NK-92 treated with Interleukin-12 subunit alpha and Interleukin-12 subunit beta, amount 100 ng/mL, for 24 hours (cell line): ENCODE results near the gene PRX.
"Not testable (repeated sequence)": the region's sequence is repeated elsewhere in the genome, so short reads cannot be mapped to it uniquely, and the experiment has no call there.

Experiments
- DNase-seq: peaks from one replicate; lab custom pipeline; 2025; lab: John Stamatoyannopoulos, UW

Gene PRX

DNA sequence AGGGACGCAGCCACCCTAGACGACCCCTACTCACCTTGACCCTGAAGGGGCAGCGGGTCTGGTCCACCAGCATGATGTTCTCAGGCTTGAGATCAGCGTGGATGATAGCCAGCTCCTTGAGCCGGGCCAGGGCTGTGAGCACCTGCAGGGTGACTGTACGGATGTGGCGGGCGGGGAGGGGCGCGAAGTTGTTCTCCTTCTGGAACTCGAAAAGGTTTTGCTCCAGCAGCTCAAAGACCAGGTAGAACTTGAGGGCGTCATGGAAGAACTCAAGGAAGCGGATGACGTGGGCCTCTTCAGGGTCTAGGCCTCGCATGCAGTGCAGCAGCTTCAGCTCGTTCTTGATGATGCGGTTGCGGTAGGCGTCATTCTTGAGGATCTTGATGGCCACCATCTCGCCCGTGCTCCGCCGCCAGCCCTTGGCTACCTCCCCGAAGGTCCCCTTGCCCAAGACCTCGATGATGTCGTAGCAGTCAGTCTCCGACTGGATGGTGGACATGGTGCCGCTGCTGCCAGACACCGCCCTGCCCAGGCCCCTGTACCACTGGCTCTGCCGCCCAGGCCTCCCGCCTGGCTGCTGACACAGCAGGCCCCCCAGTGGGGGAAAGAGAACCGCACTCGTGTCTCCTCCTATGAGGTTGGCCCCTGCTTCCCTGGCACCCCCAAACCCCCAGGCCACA, 23.6 kb downstream of the PRX start:
- no peak for DNase-seq

- no peak for DNase-seq
Observed at GRCh38 chr19:40388481-40388880, 24.7 kb downstream of the PRX start.

GRCh38 chr19:40387155-40387554, 26.0 kb downstream of the PRX start:
- DNase-seq, result no peak

DNA sequence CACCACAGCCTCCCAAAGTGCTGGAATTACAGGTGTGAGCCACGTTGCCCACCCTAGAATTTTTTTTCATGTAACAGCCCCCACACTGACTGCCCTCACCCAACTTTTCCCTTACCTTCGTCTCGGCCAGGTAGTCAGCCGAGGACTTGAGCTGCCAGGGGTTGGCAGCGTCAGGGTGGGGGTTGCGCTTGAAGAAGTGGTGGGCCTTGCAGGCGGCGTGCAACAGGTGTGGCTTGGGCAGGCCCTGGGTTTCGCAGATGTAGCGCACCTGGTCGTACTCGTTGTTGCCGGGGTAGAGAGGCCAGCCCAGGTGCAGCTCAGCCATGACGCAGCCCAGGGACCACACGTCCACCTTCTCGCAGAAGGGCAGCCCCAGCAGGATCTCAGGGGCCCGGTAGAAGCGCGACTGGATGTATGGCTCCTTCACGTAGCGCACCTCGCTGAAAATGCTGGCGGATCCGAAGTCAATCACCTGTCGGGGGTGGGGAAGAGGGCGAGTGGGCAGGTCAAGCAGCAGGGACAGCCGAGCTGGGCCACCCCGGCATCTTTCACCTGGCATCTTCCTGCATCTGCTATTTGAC, 29.4 kb downstream of the PRX start:
- no peak for DNase-seq

DNA sequence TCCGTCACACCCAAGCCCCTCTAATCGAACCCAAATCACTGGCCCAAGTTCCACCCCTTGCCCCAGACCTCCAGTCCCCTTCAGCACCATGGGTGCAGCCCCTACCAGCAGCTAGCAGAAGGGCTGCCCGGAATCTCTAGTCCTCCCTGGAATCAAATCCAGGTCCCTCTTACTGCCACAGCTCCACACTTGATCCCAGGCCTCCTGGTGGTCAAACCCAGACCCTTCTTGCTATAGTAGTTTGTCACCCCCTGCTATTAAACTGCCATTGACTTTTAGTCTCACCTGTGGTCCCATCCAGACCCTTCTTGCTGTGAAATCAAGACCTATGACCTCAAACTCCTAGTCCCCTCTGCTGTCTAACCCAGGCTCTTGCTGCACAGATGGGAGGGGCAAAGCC, 31.9 kb downstream of the PRX start:
- DNase-seq, result no peak

- DNase-seq, result no peak
Observed at GRCh38 chr19:40380199-40381037, 32.8 kb downstream of the PRX start.

- DNase-seq, result no peak
Observed at GRCh38 chr19:40379446-40380198, 33.6 kb downstream of the PRX start.

- no peak for DNase-seq
Observed at GRCh38 chr19:40378509-40378908, 34.7 kb downstream of the PRX start.

GRCh38 chr19:40377876-40378385, 35.2 kb downstream of the PRX start:
- no peak for DNase-seq

GRCh38 chr19:40376286-40376862, 36.8 kb downstream of the PRX start:
- DNase-seq, result no peak

- no peak for DNase-seq
Observed at GRCh38 chr19:40374084-40374483, 39.1 kb downstream of the PRX start.

DNA sequence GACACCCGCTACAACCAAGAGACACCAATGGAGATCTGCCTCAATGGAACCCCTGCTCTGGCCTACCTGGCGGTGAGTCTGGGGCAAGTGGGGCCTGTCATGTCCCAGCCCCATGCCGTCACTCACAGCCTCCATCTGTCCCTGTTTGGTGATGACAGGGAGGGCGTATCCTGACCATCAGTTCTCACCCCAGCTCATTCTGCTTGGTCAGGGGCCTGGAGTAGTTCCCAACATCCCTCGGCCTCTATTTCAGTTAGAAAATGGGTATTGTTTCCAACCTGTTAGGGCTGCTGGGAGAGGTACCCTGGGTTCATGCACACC, 41.4 kb downstream of the PRX start:
- no peak for DNase-seq

DNA sequence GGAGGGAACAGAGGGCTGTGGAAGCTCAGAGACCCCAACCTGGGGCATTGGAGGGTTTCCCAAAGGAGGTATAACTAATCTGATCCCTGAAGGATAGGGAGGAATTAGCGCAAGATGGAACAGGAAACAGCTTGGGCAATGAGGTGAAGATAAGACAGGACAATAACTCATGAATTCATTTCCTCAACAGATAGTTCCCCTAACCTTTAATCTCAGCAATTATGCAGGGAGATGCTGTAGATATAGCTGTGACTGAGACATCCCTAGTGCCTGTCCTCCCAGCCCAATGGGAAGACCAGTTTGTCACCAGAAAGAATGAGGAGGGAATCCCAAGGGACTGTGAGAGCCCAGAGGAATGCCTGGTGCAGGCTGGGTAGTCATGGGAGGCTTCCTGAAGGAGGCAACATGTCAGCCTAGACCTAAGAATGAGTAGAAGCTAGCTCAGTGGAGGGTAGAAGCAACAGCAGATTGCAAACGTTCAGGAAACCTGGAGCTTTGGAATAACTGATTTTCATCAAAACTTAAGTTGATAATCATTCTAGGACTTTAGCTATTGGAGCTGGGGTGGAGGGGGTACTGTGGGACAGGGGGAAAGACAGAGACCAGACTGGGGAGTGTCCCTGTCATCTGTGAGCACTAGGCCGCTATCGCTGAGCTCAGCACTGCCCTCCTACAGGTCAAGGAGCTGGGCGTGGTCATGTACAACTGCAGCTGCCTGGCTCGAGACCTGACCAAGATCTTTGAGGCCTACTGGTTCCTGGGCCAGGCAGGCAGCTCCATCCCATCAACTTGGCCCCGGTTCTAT, 42.0 kb downstream of the PRX start:
- DNase-seq, result no peak

DNA sequence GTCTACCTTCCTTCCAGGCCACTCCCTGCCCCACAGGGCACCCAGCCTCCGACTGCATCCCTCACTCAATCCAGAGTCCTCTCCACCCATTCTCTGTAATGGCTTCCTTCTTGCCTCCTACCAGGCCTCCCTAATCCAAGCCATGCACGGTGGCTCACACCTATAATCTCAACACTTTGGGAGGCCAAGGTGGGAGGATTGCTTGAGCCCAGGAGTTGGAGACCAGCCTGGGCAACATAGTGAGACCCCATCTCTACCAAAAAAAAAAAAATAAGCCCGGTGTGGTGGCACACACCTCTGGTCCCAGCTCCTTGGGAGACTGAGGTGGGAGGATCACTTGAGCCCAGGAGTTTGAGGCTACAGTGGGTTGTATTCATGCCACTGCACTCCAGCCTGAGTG, 42.9 kb downstream of the PRX start:
- not testable (repeated sequence) for DNase-seq

DNA sequence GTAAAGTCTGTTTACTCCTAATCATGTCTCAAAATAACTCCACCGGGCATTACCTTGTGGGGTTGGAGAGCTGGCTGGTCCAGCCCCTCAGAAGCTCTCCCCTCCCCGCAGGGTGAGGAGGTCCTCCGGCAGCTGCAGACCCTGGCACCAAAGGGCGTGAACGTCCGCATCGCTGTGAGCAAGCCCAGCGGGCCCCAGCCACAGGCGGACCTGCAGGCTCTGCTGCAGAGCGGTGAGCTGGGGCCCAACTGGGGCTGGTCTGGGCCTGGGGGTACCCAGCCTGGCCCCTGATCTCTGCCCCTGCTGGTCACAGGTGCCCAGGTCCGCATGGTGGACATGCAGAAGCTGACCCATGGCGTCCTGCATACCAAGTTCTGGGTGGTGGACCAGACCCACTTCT, 43.4 kb downstream of the PRX start:
- no peak for DNase-seq

DNA sequence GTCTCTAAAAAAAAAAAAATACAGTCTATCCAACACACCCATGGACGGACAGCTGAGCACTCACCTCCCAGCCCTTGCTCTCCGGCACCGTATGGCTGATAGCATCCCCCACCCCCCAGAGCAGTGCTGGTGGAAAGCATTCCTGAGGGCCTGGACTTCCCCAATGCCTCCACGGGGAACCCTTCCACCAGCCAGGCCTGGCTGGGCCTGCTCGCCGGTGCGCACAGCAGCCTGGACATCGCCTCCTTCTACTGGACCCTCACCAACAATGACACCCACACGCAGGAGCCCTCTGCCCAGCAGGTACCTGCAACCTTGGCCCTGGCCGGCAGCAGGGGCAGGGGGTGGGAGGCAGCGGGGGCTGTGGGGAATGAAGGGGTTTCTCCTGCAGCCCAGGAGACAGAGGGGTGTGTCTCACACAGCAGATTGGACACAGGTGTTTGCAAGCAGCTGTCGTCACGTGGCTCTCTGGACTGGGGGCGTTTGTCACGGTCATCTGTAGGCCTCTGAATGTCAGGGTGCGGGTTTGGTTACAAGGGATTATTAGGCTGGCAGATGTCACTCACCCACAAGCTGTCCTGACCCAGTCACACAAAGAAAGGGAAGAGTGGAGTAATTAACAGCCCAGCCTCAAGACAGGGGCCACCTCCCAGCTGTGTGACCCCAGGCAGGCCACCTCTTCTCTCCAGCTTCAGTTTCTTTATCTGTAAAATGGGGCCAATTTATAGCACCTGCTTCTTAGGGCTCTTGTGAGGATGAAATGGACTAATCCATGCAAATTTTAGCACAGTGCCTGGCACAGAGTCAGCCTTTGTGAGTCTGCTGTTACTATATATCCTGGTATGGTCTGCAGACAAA, 45.4 kb downstream of the PRX start:
- no peak for DNase-seq

DNA sequence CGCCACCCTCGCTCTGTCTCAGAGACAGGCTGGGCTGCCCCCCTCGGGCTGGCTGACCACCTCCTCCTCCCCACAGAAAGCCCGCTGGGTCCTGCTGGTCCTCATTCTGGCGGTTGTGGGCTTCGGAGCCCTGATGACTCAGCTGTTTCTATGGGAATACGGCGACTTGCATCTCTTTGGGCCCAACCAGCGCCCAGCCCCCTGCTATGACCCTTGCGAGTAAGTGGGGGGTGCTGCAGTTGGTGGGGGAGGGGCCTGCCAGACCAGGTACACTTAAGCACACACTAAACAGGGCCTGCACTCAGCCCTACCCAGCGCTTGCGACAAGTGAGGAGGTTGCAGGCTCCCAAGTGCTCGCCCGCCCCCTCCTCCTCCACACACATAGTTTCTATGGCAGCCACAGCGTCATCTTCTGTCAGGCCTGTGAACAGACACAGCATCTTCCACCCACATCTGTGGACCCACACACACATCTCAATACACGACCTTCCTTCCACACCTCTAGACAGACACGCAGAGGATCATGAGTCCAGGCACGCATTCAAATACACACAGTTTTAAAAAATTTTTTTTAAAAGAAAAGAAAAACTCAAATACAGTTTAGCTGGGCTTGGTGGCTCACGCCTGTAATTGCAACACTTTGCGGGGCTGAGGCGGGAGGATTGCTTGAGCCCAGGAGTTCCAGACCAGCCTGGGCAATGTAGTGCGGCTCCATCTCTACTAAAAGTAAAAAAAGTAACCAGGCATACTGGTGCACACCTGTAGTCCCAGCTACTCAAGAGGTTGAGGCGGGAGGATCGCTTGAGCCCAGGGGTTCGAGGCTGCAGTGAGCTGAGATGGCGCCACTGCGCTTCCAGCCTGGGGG, 46.2 kb downstream of the PRX start:
- no peak for DNase-seq

- DNase-seq, result no peak
Observed at GRCh38 chr19:40365613-40366401, 47.4 kb downstream of the PRX start.
